Body of pancreas (tissue), 4 donors: ENCODE measurements around the gene RILPL1.
"Not testable (repeated sequence)": the region's sequence is repeated elsewhere in the genome, so short reads cannot be mapped to it uniquely, and the experiment has no call there.

ENCODE experiments used
- CTCF ChIP-seq, 7 experiments: fragments of 450-650 bp in 4 of 7; fragments of 200-600 bp in 3 of 7; sonication (generic) in 3 of 7; IDR thresholded peaks; one replicate each; pipeline ENCODE4 v1.5.1; 2016 to 2019; ENCODE audit warnings: antibody characterized with exemption in 7 of 7
- POLR2A ChIP-seq, 3 donors: fragments of 450-650 bp; IDR thresholded peaks; one replicate each; pipeline ENCODE4 v1.6.1; 2016; ENCODE audit warnings: antibody characterized with exemption in 3 of 3, mild to moderate bottlenecking in 2 of 3

- not testable (repeated sequence) for TF ChIP-seq CTCF, POLR2A (IDR thresholded peaks at IDR 0.05)
These were observed 21.3 kb upstream of the RILPL1 start for GRCh38 chr12:123554843-123555242.
